ENCODE measurements around the gene CYSTM1. TPM values are rescaled to one million over a fixed set of nuclear protein-coding genes. Genes with fewer than 3 reads are reported as not detected.

The CYSTM1 gene
- total and polyA plus RNA-seq, 2 of the 8 experiments (the other 6 are each of a cell fraction or from before 2014, with no cell fraction given) = 25.0 to 47.8 TPM

DNA sequence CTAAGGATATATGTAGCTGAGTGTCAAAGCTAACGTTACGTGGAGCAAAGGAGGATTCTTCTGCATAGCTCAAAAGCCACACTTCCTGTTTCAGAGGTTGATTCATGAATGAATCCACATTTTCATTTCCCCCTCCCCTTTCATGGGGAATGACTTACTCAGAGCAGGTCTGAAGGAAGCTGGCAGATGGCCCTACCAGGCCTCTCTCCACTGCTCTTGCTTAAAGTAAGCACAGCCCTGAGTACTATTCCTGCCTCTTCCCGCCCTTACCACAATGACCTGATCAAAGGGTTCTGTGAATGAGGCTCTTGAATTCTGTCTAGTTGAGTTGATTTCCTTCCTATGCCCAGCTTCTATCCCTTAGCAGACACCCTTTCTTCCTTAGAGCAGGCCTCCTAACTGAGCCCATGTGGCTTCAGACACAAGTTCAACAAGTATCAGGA is 43.0 kb upstream of the CYSTM1 start (continued):
- TF ChIP-seq, protein P1, sequence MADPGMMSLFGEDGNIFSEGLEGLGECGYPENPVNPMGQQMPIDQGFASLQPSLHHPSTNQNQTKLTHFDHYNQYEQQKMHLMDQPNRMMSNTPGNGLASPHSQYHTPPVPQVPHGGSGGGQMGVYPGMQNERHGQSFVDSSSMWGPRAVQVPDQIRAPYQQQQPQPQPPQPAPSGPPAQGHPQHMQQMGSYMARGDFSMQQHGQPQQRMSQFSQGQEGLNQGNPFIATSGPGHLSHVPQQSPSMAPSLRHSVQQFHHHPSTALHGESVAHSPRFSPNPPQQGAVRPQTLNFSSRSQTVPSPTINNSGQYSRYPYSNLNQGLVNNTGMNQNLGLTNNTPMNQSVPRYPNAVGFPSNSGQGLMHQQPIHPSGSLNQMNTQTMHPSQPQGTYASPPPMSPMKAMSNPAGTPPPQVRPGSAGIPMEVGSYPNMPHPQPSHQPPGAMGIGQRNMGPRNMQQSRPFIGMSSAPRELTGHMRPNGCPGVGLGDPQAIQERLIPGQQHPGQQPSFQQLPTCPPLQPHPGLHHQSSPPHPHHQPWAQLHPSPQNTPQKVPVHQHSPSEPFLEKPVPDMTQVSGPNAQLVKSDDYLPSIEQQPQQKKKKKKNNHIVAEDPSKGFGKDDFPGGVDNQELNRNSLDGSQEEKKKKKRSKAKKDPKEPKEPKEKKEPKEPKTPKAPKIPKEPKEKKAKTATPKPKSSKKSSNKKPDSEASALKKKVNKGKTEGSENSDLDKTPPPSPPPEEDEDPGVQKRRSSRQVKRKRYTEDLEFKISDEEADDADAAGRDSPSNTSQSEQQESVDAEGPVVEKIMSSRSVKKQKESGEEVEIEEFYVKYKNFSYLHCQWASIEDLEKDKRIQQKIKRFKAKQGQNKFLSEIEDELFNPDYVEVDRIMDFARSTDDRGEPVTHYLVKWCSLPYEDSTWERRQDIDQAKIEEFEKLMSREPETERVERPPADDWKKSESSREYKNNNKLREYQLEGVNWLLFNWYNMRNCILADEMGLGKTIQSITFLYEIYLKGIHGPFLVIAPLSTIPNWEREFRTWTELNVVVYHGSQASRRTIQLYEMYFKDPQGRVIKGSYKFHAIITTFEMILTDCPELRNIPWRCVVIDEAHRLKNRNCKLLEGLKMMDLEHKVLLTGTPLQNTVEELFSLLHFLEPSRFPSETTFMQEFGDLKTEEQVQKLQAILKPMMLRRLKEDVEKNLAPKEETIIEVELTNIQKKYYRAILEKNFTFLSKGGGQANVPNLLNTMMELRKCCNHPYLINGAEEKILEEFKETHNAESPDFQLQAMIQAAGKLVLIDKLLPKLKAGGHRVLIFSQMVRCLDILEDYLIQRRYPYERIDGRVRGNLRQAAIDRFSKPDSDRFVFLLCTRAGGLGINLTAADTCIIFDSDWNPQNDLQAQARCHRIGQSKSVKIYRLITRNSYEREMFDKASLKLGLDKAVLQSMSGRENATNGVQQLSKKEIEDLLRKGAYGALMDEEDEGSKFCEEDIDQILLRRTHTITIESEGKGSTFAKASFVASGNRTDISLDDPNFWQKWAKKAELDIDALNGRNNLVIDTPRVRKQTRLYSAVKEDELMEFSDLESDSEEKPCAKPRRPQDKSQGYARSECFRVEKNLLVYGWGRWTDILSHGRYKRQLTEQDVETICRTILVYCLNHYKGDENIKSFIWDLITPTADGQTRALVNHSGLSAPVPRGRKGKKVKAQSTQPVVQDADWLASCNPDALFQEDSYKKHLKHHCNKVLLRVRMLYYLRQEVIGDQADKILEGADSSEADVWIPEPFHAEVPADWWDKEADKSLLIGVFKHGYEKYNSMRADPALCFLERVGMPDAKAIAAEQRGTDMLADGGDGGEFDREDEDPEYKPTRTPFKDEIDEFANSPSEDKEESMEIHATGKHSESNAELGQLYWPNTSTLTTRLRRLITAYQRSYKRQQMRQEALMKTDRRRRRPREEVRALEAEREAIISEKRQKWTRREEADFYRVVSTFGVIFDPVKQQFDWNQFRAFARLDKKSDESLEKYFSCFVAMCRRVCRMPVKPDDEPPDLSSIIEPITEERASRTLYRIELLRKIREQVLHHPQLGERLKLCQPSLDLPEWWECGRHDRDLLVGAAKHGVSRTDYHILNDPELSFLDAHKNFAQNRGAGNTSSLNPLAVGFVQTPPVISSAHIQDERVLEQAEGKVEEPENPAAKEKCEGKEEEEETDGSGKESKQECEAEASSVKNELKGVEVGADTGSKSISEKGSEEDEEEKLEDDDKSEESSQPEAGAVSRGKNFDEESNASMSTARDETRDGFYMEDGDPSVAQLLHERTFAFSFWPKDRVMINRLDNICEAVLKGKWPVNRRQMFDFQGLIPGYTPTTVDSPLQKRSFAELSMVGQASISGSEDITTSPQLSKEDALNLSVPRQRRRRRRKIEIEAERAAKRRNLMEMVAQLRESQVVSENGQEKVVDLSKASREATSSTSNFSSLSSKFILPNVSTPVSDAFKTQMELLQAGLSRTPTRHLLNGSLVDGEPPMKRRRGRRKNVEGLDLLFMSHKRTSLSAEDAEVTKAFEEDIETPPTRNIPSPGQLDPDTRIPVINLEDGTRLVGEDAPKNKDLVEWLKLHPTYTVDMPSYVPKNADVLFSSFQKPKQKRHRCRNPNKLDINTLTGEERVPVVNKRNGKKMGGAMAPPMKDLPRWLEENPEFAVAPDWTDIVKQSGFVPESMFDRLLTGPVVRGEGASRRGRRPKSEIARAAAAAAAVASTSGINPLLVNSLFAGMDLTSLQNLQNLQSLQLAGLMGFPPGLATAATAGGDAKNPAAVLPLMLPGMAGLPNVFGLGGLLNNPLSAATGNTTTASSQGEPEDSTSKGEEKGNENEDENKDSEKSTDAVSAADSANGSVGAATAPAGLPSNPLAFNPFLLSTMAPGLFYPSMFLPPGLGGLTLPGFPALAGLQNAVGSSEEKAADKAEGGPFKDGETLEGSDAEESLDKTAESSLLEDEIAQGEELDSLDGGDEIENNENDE (IDR thresholded peaks at IDR 0.05; ENCODE audit: insufficient replicate concordance, low read length) = no peak
- TF ChIP-seq SIRT6 (IDR thresholded peaks at IDR 0.05; ENCODE audit: low read length) (no peak), BCL11A (IDR thresholded peaks at IDR 0.05; ENCODE audit: low read depth in 2 of 2, low read length in 2 of 2) (no peak), ZNF274 (IDR thresholded peaks at IDR 0.05; ENCODE audit: borderline replicate concordance, extremely low read depth, low read length) (no peak), RAD21 (IDR thresholded peaks at IDR 0.05 in 1 of 2, conservative IDR thresholded peaks at IDR 0.05 in 1 of 2; ENCODE audit: low read depth in 2 of 2, low read length in 2 of 2) (no peak), POLR2AphosphoS5 (IDR thresholded peaks at IDR 0.05; ENCODE audit: low read depth, low read length) (no peak), SP4 (IDR thresholded peaks at IDR 0.05; ENCODE audit: low read length) (no peak), HDAC2 (IDR thresholded peaks at IDR 0.05; ENCODE audit: borderline replicate concordance in 1 of 2, low read depth in 2 of 2, low read length in 2 of 2) (no peak)
- TF ChIP-seq, protein P2, sequence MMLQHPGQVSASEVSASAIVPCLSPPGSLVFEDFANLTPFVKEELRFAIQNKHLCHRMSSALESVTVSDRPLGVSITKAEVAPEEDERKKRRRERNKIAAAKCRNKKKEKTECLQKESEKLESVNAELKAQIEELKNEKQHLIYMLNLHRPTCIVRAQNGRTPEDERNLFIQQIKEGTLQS (IDR thresholded peaks at IDR 0.05; ENCODE audit: insufficient read depth, low read depth, low read length) = no peak

Measured in H1 (cell line).